Lung (tissue), 12 donors: ENCODE results near the gene KIF3B. TPM values are rescaled to one million over a fixed set of nuclear protein-coding genes. Genes with fewer than 3 reads are reported as not detected.

Experiments
- ATAC-seq: fragments of 200-7000 bp; cut with Tn5 transposase; one replicate; pipeline ENCODE4 v1.9.1; 2020; ENCODE audit warnings: moderate number of reproducible peaks; ENCODE audit not compliant: insufficient read depth, low FRiP score
- DNase-seq, 3 donors: peaks; one replicate each; pipeline ENCODE4 v3.0.0-alpha.2; 2013 to 2017
- H3K27ac ChIP-seq, 2 donors: one replicate each; pipeline ENCODE4 v1.5.1; 2013; ENCODE audit warnings: mild to moderate bottlenecking in 2 of 2, moderate library complexity in 2 of 2, control low read depth in 1 of 2, inconsistent platforms in 1 of 2, low read depth in 1 of 2, low read length in 1 of 2
- H3K27me3 ChIP-seq, 3 donors: one replicate each; pipeline ENCODE4 v1.5.1; 2013; ENCODE audit warnings: low read length in 2 of 3; ENCODE audit not compliant: control insufficient read depth in 3 of 3, insufficient read depth in 3 of 3
- H3K36me3 ChIP-seq, 4 donors: one replicate each; pipeline ENCODE4 v1.5.1; 2013; ENCODE audit warnings: low read length in 4 of 4, mild to moderate bottlenecking in 1 of 4, moderate library complexity in 1 of 4; ENCODE audit not compliant: control insufficient read depth in 4 of 4, insufficient read depth in 4 of 4
- H3K4me1 ChIP-seq, 5 donors: one replicate each; pipeline ENCODE4 v1.5.1; 2013; ENCODE audit warnings: low read length in 5 of 5, mild to moderate bottlenecking in 2 of 5, moderate library complexity in 1 of 5; ENCODE audit not compliant: control insufficient read depth in 5 of 5, insufficient read depth in 5 of 5
- H3K4me3 ChIP-seq: one replicate; pipeline ENCODE4 v1.5.1; 2013; ENCODE audit warnings: mild to moderate bottlenecking, control low read depth, moderate library complexity
- H3K9ac ChIP-seq, 2 donors: one replicate each; pipeline ENCODE4 v1.5.1; 2013; ENCODE audit warnings: low read length in 2 of 2, control low read depth in 1 of 2; ENCODE audit not compliant: insufficient read depth in 1 of 2
- H3K9me3 ChIP-seq, 4 donors: one replicate each; pipeline ENCODE4 v1.5.1; 2013; ENCODE audit warnings: low read length in 3 of 4, mild to moderate bottlenecking in 1 of 4, moderate library complexity in 1 of 4; ENCODE audit not compliant: control insufficient read depth in 4 of 4, insufficient read depth in 3 of 4
- CTCF ChIP-seq: IDR thresholded peaks from 2 replicates; pipeline ENCODE4 v1.5.1; 2012; ENCODE audit warnings: mild to moderate bottlenecking; ENCODE audit errors: control extremely low read depth, extremely low read depth
- WGBS, 2 donors: extraction: QIAGEN DNeasy Blood & Tissue Kit; methylation state at CpG; one replicate each; pipeline ENCODE4 v1.1.7; 2013; 5-methylcytosine and 5-hydroxymethylcytosine counted together
- polyA plus RNA-seq, 2 donors: library from polyadenylated mRNA; stranded (reverse); fragments of 200-250 nt; gene quantifications; one replicate each; pipeline ENCODE4 v1.2.1, GENCODE V29; 2013
- total RNA-seq, 2 donors: library from RNA; depleted of rRNA in 1 of 2; stranded (reverse); fragments of >200 nt in 1 of 2; gene quantifications; one replicate each; pipeline ENCODE4 v1.2.1, GENCODE V29; 2014 to 2021
- donor health status: control.
- donor health status: control.
- donor health status: Bipolar disorder and iron deficiency.
- donor health status: healthy.
- donor health status: DM: yes; HTN: yes; CAD: no.

KIF3B gene
- total and polyA plus RNA-seq, 4 donors = 8.5 to 35.3 (median 23.2) TPM

GRCh38 chr20:32333181-32333987 lies 55.9 kb downstream of the KIF3B start:
- DNase-seq (no peak), ATAC-seq (no peak)
- no peak overlapping the region for H3K4me3 ChIP-seq
- no peaks in the 10 kb centered on the region for H3K9me3 ChIP-seq
- TF ChIP-seq CTCF = no peak
- peaks cover 3 to 13% (median 6%) of the 10 kb centered on the region in 4 donors for H3K36me3 ChIP-seq
- no peak overlapping the region for H3K9ac ChIP-seq
- H3K4me1 ChIP-seq = peaks cover 0 to 3% (median 0%) of the 10 kb centered on the region in 5 donors
- WGBS, 2 donors = 75 to 90% methylated on average over 12 of the region's 12 CpGs
- H3K27me3 ChIP-seq = no peaks in the 10 kb centered on the region
- peak overlapping the region; percentile 66 to 69 for H3K27ac ChIP-seq

- ATAC-seq = no peak
- WGBS, 2 donors = 30 to 45% methylated on average over 13 of the region's 13 CpGs
- no peak overlapping the region for H3K9ac ChIP-seq
- peak; percentile 12 to 64 (median 29) for DNase-seq
- H3K27me3 ChIP-seq = no peaks in the 10 kb centered on the region
- no peak for TF ChIP-seq CTCF
- peaks cover 0 to 5% (median 3%) of the 10 kb centered on the region in 5 donors for H3K4me1 ChIP-seq
- H3K36me3 ChIP-seq = peaks cover 3 to 13% (median 6%) of the 10 kb centered on the region in 4 donors
- H3K27ac ChIP-seq = peak overlapping the region; percentile 66 to 69
- H3K9me3 ChIP-seq = no peaks in the 10 kb centered on the region
- H3K4me3 ChIP-seq = no peak overlapping the region
These were observed 56.8 kb downstream of the KIF3B start for GRCh38 chr20:32333988-32334885.

- DNase-seq (peak; percentile 37 to 74 (median 74)), ATAC-seq (no peak)
- no peak overlapping the region for H3K9ac ChIP-seq
- TF ChIP-seq CTCF = peak; percentile 33
- H3K4me3 ChIP-seq = no peak overlapping the region
- H3K9me3 ChIP-seq = no peaks in the 10 kb centered on the region
- no peaks in the 10 kb centered on the region for H3K27me3 ChIP-seq
- no peak overlapping the region for H3K27ac ChIP-seq
- H3K4me1 ChIP-seq = peaks cover 0 to 12% (median 0%) of the 10 kb centered on the region in 5 donors
- WGBS, 2 donors = 12 to 19% methylated on average over 5 of the region's 5 CpGs
- peaks cover 0 to 5% (median 2%) of the 10 kb centered on the region in 4 donors for H3K36me3 ChIP-seq
These were observed 59.5 kb downstream of the KIF3B start for GRCh38 chr20:32336918-32337347.
